ENCODE data around the gene UCK2.

Gene UCK2

DNA sequence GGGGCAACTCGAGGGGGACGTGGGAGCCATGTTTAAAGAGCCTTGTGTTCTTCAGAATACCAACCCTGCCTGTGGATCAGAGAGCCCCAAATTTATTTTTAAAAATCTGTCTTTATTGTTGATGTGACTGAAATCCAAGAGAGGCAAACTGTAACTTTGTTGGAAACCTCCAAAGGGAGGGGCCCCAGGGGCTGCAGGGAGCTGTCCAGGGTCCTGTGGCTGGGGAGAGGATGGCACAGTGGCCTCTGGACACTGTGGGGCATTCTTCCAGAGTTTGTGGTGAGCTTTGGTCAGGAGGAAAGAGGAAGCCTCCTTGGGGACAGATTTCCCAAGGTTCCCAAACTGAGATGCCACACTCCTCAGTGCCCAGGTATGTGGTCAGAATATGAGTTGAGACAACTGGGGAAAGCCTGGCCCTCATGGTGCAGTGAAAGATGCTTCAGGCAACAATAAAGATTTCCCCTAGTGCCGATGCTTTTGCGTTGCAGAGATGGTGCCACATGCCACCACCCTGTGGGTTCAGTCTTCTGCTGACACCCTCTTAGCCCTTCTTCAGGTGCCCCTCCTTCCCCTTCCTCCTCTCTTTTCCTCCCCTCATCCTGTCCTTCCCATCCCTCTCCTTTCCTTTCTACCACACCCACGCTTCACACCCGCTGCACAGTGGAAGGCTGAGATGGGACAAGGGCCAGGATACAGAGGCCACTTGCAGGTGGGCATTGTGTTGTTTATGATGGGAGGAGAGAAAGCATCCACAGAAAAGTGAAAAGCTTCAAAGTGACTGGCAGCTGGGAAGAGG, 122.1 kb downstream of the UCK2 start:
- no peak overlapping the region for H2BK12ac ChIP-seq (ENCODE audit: low read length in 2 of 2)
- no peak for DNase-seq
- no peak overlapping the region for H3K9ac ChIP-seq (ENCODE audit: low read length)
- peaks cover 3% of the 10 kb centered on the region in 2 experiments for H3K27me3 ChIP-seq (ENCODE audit: control insufficient read depth in 1 of 2, insufficient read depth in 1 of 2, low read length in 2 of 2)
- no peak overlapping the region for H3K4ac ChIP-seq (ENCODE audit: low read depth in 1 of 2, low read length in 2 of 2)
- no peak overlapping the region for H3K23ac ChIP-seq (ENCODE audit: low read length in 2 of 2)
- no peak overlapping the region for H4K91ac ChIP-seq (ENCODE audit: low read length)
- no peak overlapping the region for H2BK5ac ChIP-seq (ENCODE audit: low read depth, low read length, poor library complexity, severe bottlenecking)
- no peak overlapping the region for H2AFZ ChIP-seq (ENCODE audit: low read depth, low read length)
- no peak overlapping the region for H2BK15ac ChIP-seq (ENCODE audit: low read depth, poor library complexity, severe bottlenecking)
- H3K14ac ChIP-seq (ENCODE audit: low read length in 2 of 2): no peak overlapping the region
- peaks cover 1% of the 10 kb centered on the region for H3K4me1 ChIP-seq (ENCODE audit: control insufficient read depth, insufficient read depth, low read depth, low read length)
- H4K8ac ChIP-seq (ENCODE audit: low read length): no peak overlapping the region
- 54% methylated on average over 6 of the region's 6 CpGs for whole genome bisulfite sequencing
- no peak overlapping the region for H3K4me2 ChIP-seq (ENCODE audit: low read length, poor library complexity, severe bottlenecking)
- no peak overlapping the region for H3K18ac ChIP-seq (ENCODE audit: low read depth in 1 of 2, low read length in 2 of 2)
- no peak overlapping the region for H3K4me3 ChIP-seq (ENCODE audit: insufficient read depth in 1 of 2, low read depth in 1 of 2, low read length in 2 of 2)
- H2AK5ac ChIP-seq (ENCODE audit: low read length, severe bottlenecking): no peak overlapping the region
- H2BK120ac ChIP-seq (ENCODE audit: low read depth, low read length): no peak overlapping the region
- H3K9me3 ChIP-seq (ENCODE audit: control insufficient read depth, low read length): no peaks in the 10 kb centered on the region
- no peak overlapping the region for H3K27ac ChIP-seq (ENCODE audit: low read length, poor library complexity, severe bottlenecking)
- H3K36me3 ChIP-seq (ENCODE audit: control insufficient read depth in 1 of 2, insufficient read depth in 2 of 2, low read depth in 1 of 2, low read length in 2 of 2): no peaks in the 10 kb centered on the region
- H3K79me1 ChIP-seq (replicated peaks; ENCODE audit: low read length, poor library complexity, severe bottlenecking): no peaks in the 10 kb centered on the region

DNA sequence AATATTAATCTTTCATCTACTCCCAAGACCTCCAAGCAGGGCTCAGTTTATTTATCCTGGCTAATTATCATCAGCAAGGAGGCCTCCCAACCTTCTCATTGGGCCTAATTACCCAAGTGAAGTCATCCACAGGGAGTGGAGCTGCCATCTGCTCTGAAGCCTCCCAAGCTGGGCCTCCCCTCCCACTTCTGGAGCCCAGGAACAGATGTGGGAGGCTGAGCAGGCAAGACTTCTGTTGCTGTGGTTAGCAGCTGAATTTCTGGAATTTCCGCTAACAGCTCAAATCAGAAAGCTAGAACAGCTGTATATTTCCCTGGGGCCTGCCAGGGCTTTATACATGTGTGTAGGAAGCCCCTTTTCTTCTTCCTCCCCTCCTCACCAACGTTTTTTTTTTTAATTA, 127.5 kb downstream of the UCK2 start:
- Histone ChIP-seq H3K4me3 (ENCODE audit: insufficient read depth in 1 of 2, low read depth in 1 of 2, low read length in 2 of 2) (no peak overlapping the region), H3K27me3 (ENCODE audit: control insufficient read depth in 1 of 2, insufficient read depth in 1 of 2, low read length in 2 of 2) (peaks cover 0 to under 1% of the 10 kb centered on the region in 2 experiments), H2BK15ac (ENCODE audit: low read depth, poor library complexity, severe bottlenecking) (no peak overlapping the region), H3K14ac (ENCODE audit: low read length in 2 of 2) (no peak overlapping the region), H2BK12ac (ENCODE audit: low read length in 2 of 2) (no peak overlapping the region), H3K4me1 (ENCODE audit: control insufficient read depth, insufficient read depth, low read depth, low read length) (no peaks in the 10 kb centered on the region), H3K23ac (ENCODE audit: low read length in 2 of 2) (no peak overlapping the region), H3K4me2 (ENCODE audit: low read length, poor library complexity, severe bottlenecking) (no peak overlapping the region), H2BK5ac (ENCODE audit: low read depth, low read length, poor library complexity, severe bottlenecking) (no peak overlapping the region), H2AK5ac (ENCODE audit: low read length, severe bottlenecking) (no peak overlapping the region), H3K27ac (ENCODE audit: low read length, poor library complexity, severe bottlenecking) (no peak overlapping the region), H3K79me1 (replicated peaks; ENCODE audit: low read length, poor library complexity, severe bottlenecking) (no peaks in the 10 kb centered on the region), H3K36me3 (ENCODE audit: control insufficient read depth in 1 of 2, insufficient read depth in 2 of 2, low read depth in 1 of 2, low read length in 2 of 2) (no peaks in the 10 kb centered on the region), H4K91ac (ENCODE audit: low read length) (no peak overlapping the region), H3K9ac (ENCODE audit: low read length) (no peak overlapping the region), H2AFZ (ENCODE audit: low read depth, low read length) (no peak overlapping the region), H4K8ac (ENCODE audit: low read length) (no peak overlapping the region), H2BK120ac (ENCODE audit: low read depth, low read length) (no peak overlapping the region), H3K4ac (ENCODE audit: low read depth in 1 of 2, low read length in 2 of 2) (no peak overlapping the region), H3K9me3 (ENCODE audit: control insufficient read depth, low read length) (no peaks in the 10 kb centered on the region), H3K18ac (ENCODE audit: low read depth in 1 of 2, low read length in 2 of 2) (no peak overlapping the region)
- peak; percentile 33 for DNase-seq
- 86% methylated on average over 1 of the region's 2 CpGs for WGBS

DNA sequence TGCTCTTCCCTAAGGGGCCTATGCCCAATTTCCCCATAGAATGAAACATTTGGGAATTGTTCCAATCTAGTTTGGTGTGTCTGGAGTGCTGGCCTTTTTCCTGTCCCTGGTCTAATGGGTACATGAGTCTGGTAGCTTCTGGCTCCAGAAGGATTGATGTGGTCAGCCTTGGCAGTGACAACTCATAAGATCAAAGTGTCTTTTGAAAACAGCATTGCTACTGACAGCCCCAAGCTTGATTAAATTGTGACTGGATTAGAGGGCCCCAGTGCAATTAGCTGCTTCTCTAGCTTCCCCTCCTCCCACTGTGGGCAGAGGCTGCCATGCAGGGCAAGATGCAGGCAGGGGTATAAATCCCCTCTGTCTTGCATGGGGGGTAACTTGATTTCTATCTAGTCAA, 130.9 kb downstream of the UCK2 start:
- Histone ChIP-seq H3K4me2 (ENCODE audit: low read length, poor library complexity, severe bottlenecking) (no peak overlapping the region), H3K27ac (ENCODE audit: low read length, poor library complexity, severe bottlenecking) (no peak overlapping the region), H2BK12ac (ENCODE audit: low read length in 2 of 2) (no peak overlapping the region), H2BK120ac (ENCODE audit: low read depth, low read length) (no peak overlapping the region), H3K4ac (ENCODE audit: low read depth in 1 of 2, low read length in 2 of 2) (no peak overlapping the region), H4K8ac (ENCODE audit: low read length) (no peak overlapping the region), H3K14ac (ENCODE audit: low read length in 2 of 2) (no peak overlapping the region), H2BK5ac (ENCODE audit: low read depth, low read length, poor library complexity, severe bottlenecking) (no peak overlapping the region), H3K36me3 (ENCODE audit: control insufficient read depth in 1 of 2, insufficient read depth in 2 of 2, low read depth in 1 of 2, low read length in 2 of 2) (no peaks in the 10 kb centered on the region), H2BK15ac (ENCODE audit: low read depth, poor library complexity, severe bottlenecking) (no peak overlapping the region), H3K27me3 (ENCODE audit: control insufficient read depth in 1 of 2, insufficient read depth in 1 of 2, low read length in 2 of 2) (no peaks in the 10 kb centered on the region), H3K4me3 (ENCODE audit: insufficient read depth in 1 of 2, low read depth in 1 of 2, low read length in 2 of 2) (no peak overlapping the region), H2AK5ac (ENCODE audit: low read length, severe bottlenecking) (no peak overlapping the region), H2AFZ (ENCODE audit: low read depth, low read length) (no peak overlapping the region), H3K79me1 (replicated peaks; ENCODE audit: low read length, poor library complexity, severe bottlenecking) (no peaks in the 10 kb centered on the region), H3K9ac (ENCODE audit: low read length) (no peak overlapping the region), H3K18ac (ENCODE audit: low read depth in 1 of 2, low read length in 2 of 2) (no peak overlapping the region), H3K23ac (ENCODE audit: low read length in 2 of 2) (no peak overlapping the region), H4K91ac (ENCODE audit: low read length) (no peak overlapping the region), H3K9me3 (ENCODE audit: control insufficient read depth, low read length) (no peaks in the 10 kb centered on the region), H3K4me1 (ENCODE audit: control insufficient read depth, insufficient read depth, low read depth, low read length) (no peaks in the 10 kb centered on the region)
- no peak for DNase-seq

DNA sequence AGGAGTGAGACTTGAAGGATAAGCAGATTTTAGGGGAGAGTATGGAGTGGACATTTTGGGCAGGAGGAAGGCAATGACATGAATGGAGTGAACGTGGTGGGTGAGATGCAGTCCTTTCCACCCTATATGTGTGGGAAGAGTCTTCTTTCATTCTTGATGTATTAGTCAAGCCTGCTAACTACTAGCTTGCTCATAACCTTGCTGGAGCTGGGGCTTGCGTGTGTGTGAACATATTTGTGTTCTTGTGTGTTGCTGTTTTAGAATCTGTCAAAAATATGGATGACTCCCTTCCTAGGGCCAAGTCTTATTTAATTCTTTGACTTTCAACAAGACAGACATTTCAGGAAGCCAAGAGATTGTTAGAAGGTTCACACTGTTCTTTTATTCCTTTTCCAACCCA, 132.7 kb downstream of the UCK2 start:
- no peaks in the 10 kb centered on the region for H3K9me3 ChIP-seq (ENCODE audit: control insufficient read depth, low read length)
- H3K14ac ChIP-seq (ENCODE audit: low read length in 2 of 2): no peak overlapping the region
- H2AFZ ChIP-seq (ENCODE audit: low read depth, low read length): no peak overlapping the region
- no peaks in the 10 kb centered on the region for H3K27me3 ChIP-seq (ENCODE audit: control insufficient read depth in 1 of 2, insufficient read depth in 1 of 2, low read length in 2 of 2)
- H3K4me1 ChIP-seq (ENCODE audit: control insufficient read depth, insufficient read depth, low read depth, low read length): no peaks in the 10 kb centered on the region
- no peak overlapping the region for H4K8ac ChIP-seq (ENCODE audit: low read length)
- no peak overlapping the region for H4K91ac ChIP-seq (ENCODE audit: low read length)
- no peak overlapping the region for H2AK5ac ChIP-seq (ENCODE audit: low read length, severe bottlenecking)
- no peak overlapping the region for H2BK12ac ChIP-seq (ENCODE audit: low read length in 2 of 2)
- H3K18ac ChIP-seq (ENCODE audit: low read depth in 1 of 2, low read length in 2 of 2): no peak overlapping the region
- no peak overlapping the region for H3K23ac ChIP-seq (ENCODE audit: low read length in 2 of 2)
- H3K36me3 ChIP-seq (ENCODE audit: control insufficient read depth in 1 of 2, insufficient read depth in 2 of 2, low read depth in 1 of 2, low read length in 2 of 2): no peaks in the 10 kb centered on the region
- H3K4me2 ChIP-seq (ENCODE audit: low read length, poor library complexity, severe bottlenecking): no peak overlapping the region
- H3K9ac ChIP-seq (ENCODE audit: low read length): no peak overlapping the region
- no peaks in the 10 kb centered on the region for H3K79me1 ChIP-seq (replicated peaks; ENCODE audit: low read length, poor library complexity, severe bottlenecking)
- no peak overlapping the region for H2BK120ac ChIP-seq (ENCODE audit: low read depth, low read length)
- no peak overlapping the region for H3K4ac ChIP-seq (ENCODE audit: low read depth in 1 of 2, low read length in 2 of 2)
- H3K27ac ChIP-seq (ENCODE audit: low read length, poor library complexity, severe bottlenecking): no peak overlapping the region
- no peak for DNase-seq
- no peak overlapping the region for H3K4me3 ChIP-seq (ENCODE audit: insufficient read depth in 1 of 2, low read depth in 1 of 2, low read length in 2 of 2)
- no peak overlapping the region for H2BK5ac ChIP-seq (ENCODE audit: low read depth, low read length, poor library complexity, severe bottlenecking)
- no peak overlapping the region for H2BK15ac ChIP-seq (ENCODE audit: low read depth, poor library complexity, severe bottlenecking)
- 75% methylated on average over 2 of the region's 2 CpGs for WGBS
